Measurements from ENCODE around the gene SORL1. TPM values are rescaled to one million over a fixed set of nuclear protein-coding genes. Genes with fewer than 3 reads are reported as not detected.

Gene SORL1
- total RNA-seq, 1 donor from 2014 or later: 13.8 TPM

DNA sequence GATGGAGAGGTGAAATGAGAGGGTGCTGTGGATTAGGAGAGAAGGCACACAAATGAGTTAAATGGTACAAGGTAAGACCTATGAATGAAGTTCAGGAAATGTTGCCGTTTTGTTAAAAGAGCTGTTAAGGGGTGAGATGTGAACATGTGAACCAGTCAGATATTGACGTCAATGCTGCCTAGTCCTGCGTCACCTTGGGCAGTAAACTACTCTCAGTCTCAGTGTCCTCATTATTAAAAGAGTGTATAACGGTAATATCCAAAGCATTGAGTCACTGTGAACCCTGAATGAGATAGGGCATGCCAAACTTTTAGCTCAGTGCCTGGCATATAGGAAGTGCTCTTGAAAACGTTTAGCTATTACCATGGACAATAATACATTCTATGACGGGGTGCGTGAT is 33.1 kb downstream of the SORL1 start:
- Mint-ChIP-seq H3K4me3 (no peak overlapping the region), H3K27me3 (ENCODE audit: low read depth) (peaks cover 3% of the 10 kb centered on the region), H3K4me1 (no peaks in the 10 kb centered on the region), H3K36me3 (ENCODE audit: low read depth) (no peaks in the 10 kb centered on the region), H3K27ac (ENCODE audit: unreplicated experiment) (no peak overlapping the region), H3K9me3 (no peaks in the 10 kb centered on the region)
- TF ChIP-seq, protein P1, sequence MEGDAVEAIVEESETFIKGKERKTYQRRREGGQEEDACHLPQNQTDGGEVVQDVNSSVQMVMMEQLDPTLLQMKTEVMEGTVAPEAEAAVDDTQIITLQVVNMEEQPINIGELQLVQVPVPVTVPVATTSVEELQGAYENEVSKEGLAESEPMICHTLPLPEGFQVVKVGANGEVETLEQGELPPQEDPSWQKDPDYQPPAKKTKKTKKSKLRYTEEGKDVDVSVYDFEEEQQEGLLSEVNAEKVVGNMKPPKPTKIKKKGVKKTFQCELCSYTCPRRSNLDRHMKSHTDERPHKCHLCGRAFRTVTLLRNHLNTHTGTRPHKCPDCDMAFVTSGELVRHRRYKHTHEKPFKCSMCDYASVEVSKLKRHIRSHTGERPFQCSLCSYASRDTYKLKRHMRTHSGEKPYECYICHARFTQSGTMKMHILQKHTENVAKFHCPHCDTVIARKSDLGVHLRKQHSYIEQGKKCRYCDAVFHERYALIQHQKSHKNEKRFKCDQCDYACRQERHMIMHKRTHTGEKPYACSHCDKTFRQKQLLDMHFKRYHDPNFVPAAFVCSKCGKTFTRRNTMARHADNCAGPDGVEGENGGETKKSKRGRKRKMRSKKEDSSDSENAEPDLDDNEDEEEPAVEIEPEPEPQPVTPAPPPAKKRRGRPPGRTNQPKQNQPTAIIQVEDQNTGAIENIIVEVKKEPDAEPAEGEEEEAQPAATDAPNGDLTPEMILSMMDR (conservative IDR thresholded peaks at IDR 0.05): no peak
- no peak for DNase-seq (ENCODE audit: low read depth, low spot score)

DNA sequence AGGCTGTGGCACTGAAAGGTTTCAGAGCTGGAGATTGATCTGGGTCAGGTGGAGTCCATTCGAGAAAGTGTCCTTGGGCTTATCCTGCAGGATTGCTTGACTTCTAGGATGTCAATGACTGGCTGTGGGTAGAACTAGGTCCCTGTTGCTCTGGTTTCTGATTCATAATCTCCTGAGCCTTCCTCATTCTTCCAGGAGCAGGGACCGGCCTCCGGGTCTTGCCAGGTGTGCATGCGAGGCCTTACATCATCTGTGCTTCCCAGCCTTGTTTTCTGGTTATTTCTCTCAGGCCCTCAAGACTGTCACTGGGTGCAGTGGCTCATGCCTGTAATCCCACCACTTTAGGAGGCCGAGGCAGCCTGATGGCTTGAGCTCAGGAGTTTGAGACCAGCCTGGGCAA is 33.9 kb downstream of the SORL1 start:
- TF ChIP-seq, protein P1 (conservative IDR thresholded peaks at IDR 0.05): no peak
- Mint-ChIP-seq H3K9me3 (no peaks in the 10 kb centered on the region), H3K27me3 (ENCODE audit: low read depth) (no peaks in the 10 kb centered on the region), H3K4me3 (no peak overlapping the region), H3K27ac (ENCODE audit: unreplicated experiment) (no peak overlapping the region), H3K4me1 (no peaks in the 10 kb centered on the region), H3K36me3 (ENCODE audit: low read depth) (no peaks in the 10 kb centered on the region)
- no peak for DNase-seq (ENCODE audit: low read depth, low spot score)

DNA sequence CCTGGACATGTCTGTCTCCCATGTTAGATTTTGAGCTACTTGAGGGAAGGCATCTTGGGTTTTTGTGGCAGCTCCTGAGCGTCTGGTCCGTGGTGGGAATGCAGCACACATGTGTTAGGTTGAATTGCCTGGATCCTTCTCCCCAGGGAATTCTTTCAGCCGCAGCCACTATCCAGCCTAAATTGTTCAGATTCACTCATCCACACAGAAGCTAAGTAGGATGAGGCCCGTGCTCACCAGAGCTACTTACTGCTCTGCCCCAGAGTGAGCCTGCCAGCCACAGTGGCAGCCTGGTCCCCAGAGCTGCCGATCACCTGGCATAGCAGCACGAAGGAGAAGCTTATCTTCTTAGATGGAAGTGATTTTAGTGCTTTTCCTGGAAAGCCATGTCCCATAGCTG is 35.1 kb downstream of the SORL1 start:
- H3K27ac Mint-ChIP-seq (ENCODE audit: unreplicated experiment): no peak overlapping the region
- H3K27me3 Mint-ChIP-seq (ENCODE audit: low read depth): no peaks in the 10 kb centered on the region
- TF ChIP-seq, protein P1 (conservative IDR thresholded peaks at IDR 0.05): no peak
- no peak overlapping the region for H3K4me3 Mint-ChIP-seq
- DNase-seq (ENCODE audit: low read depth, low spot score): no peak
- H3K4me1 Mint-ChIP-seq: no peaks in the 10 kb centered on the region
- H3K36me3 Mint-ChIP-seq (ENCODE audit: low read depth): no peaks in the 10 kb centered on the region
- H3K9me3 Mint-ChIP-seq: no peaks in the 10 kb centered on the region

DNA sequence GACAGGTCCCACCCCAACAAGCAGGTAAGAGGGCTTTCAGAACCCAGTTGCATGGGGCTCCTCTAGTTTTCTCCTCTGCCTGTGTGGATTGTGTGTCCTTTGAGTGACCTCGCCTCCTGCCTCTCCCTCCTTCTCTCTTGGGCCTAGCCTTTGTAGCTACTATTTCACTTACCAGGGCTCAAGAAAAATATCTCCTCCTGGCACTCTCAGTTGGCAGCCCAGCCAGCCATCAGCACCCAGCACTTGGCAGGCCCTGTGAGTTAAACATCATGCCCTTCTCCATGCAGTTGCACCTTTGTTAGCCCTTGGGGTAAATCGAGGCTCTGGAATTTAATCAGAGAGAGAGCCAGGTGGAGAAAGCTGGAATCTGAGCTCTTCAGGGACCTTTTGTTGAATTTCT is 36.1 kb downstream of the SORL1 start:
- Mint-ChIP-seq H3K4me1 (no peaks in the 10 kb centered on the region), H3K4me3 (no peak overlapping the region), H3K9me3 (no peaks in the 10 kb centered on the region), H3K27me3 (ENCODE audit: low read depth) (no peaks in the 10 kb centered on the region), H3K36me3 (ENCODE audit: low read depth) (no peaks in the 10 kb centered on the region), H3K27ac (ENCODE audit: unreplicated experiment) (no peak overlapping the region)
- no peak for DNase-seq (ENCODE audit: low read depth, low spot score)
- TF ChIP-seq, protein P1 (conservative IDR thresholded peaks at IDR 0.05): no peak

DNA sequence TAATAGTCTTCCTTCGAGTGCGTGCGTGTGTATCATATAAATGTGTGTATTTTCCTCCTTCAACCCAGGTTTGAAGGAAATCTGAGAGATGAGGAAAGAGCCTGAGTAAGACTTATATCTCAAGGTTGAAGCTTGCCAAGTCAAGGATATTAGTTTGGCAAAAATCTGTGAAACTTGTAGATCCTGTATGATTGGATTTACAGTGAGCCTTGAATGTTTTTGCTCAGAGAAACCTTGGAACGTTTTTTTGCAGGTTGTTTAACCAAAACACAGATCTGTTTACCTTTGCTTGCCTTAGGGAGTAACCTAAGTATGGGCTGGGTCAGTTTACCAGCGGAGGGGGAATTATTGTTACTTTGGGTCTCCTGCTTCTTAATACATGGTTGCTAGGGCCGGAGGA is 36.5 kb downstream of the SORL1 start:
- H3K36me3 Mint-ChIP-seq (ENCODE audit: low read depth): no peaks in the 10 kb centered on the region
- no peaks in the 10 kb centered on the region for H3K4me1 Mint-ChIP-seq
- no peaks in the 10 kb centered on the region for H3K9me3 Mint-ChIP-seq
- H3K4me3 Mint-ChIP-seq: no peak overlapping the region
- no peaks in the 10 kb centered on the region for H3K27me3 Mint-ChIP-seq (ENCODE audit: low read depth)
- TF ChIP-seq, protein P1 (conservative IDR thresholded peaks at IDR 0.05): no peak
- DNase-seq (ENCODE audit: low read depth, low spot score): no peak
- no peak overlapping the region for H3K27ac Mint-ChIP-seq (ENCODE audit: unreplicated experiment)

DNA sequence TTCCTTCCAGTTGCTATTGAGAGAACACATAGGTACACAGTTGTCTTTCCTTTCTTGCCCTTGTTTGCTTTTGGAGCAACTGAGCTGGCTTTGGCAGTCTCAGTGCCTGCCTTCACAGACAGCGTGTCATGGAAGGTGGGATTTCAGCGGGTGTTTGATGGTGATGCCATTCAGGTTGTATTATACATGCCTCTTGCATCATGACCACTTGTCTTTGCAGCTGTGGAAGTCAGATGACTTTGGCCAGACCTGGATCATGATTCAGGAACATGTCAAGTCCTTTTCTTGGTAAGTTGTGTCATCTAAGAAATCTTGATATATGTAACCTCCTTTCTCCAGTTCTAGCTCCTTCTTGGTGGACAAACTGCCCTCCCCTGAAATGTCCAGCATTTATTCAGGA is 37.7 kb downstream of the SORL1 start:
- TF ChIP-seq, protein P1 (conservative IDR thresholded peaks at IDR 0.05): no peak
- Mint-ChIP-seq H3K4me3 (no peak overlapping the region), H3K27ac (ENCODE audit: unreplicated experiment) (no peak overlapping the region), H3K27me3 (ENCODE audit: low read depth) (no peaks in the 10 kb centered on the region), H3K9me3 (no peaks in the 10 kb centered on the region), H3K36me3 (ENCODE audit: low read depth) (peaks cover 4% of the 10 kb centered on the region), H3K4me1 (peaks cover 5% of the 10 kb centered on the region)
- DNase-seq (ENCODE audit: low read depth, low spot score): no peak

Data from neural crest cell (in vitro differentiated cells).